ENCODE results near the gene SLC34A3. TPM values are rescaled to one million over a fixed set of nuclear protein-coding genes. Genes with fewer than 3 reads are reported as not detected.
A peak's percentile ranks its signal among the peaks of the same experiment; 100 is the strongest.

The SLC34A3 gene
- total RNA-seq, 6 donors from 2014 or later = 0.10 to 0.17 TPM; not detected in 4

GRCh38 chr9:137225699-137226331, 4.9 kb upstream of the SLC34A3 start:
- H3K27ac ChIP-seq = peak overlapping the region in 3 of 4 donors; percentile 20 to 85 (median 74)
- no peak for ATAC-seq (ENCODE audit: low FRiP score in 2 of 2)
- TF ChIP-seq EP300 (IDR thresholded peaks at IDR 0.05) (no peak), POLR2AphosphoS5 (IDR thresholded peaks at IDR 0.05) (no peak), POLR2A (IDR thresholded peaks at IDR 0.05) (no peak), CTCF (IDR thresholded peaks at IDR 0.05) (no peak)
- DNase-seq = peak in 1 of 2 donors; percentile 80
- peaks cover 22 to 59% (median 42%) of the 10 kb centered on the region in 4 donors for H3K4me1 ChIP-seq
- H3K9me3 ChIP-seq = no peaks in the 10 kb centered on the region
- H3K27me3 ChIP-seq = peaks cover 0 to 24% (median 1%) of the 10 kb centered on the region in 4 donors
- no peak overlapping the region for H3K4me3 ChIP-seq
- no peaks in the 10 kb centered on the region for H3K36me3 ChIP-seq
- WGBS, 2 donors = 78 to 81% methylated on average over 4 to 8 of the region's 21 CpGs

- DNase-seq (peak in 1 of 2 donors; percentile 51), ATAC-seq (ENCODE audit: low FRiP score in 2 of 2) (peak in 1 of 2 donors; percentile 23)
- no peaks in the 10 kb centered on the region for H3K36me3 ChIP-seq
- peaks cover 0 to 22% (median 1%) of the 10 kb centered on the region in 4 donors for H3K27me3 ChIP-seq
- no peaks in the 10 kb centered on the region for H3K9me3 ChIP-seq
- TF ChIP-seq CTCF (IDR thresholded peaks at IDR 0.05) (no peak), POLR2A (IDR thresholded peaks at IDR 0.05) (no peak), EP300 (IDR thresholded peaks at IDR 0.05) (no peak), POLR2AphosphoS5 (IDR thresholded peaks at IDR 0.05) (no peak)
- 71 to 74% methylated on average over 12 to 16 of the region's 18 CpGs for WGBS, 2 donors
- H3K4me3 ChIP-seq = no peak overlapping the region
- H3K4me1 ChIP-seq = peaks cover 19 to 54% (median 40%) of the 10 kb centered on the region in 4 donors
- peak overlapping the region; percentile 66 to 85 (median 72) for H3K27ac ChIP-seq
These were observed 4.2 kb upstream of the SLC34A3 start for GRCh38 chr9:137226338-137227053.

GRCh38 chr9:137227054-137227852, 3.4 kb upstream of the SLC34A3 start, which contains the start of gene RNF224:
Gene RNF224, plus strand, starts transcription at chr9:137227502. Its CDS starts 834 bp downstream, at chr9:137228336.
- H3K27me3 ChIP-seq = peaks cover 0 to 24% (median 1%) of the 10 kb centered on the region in 4 donors
- peaks cover 16 to 49% (median 37%) of the 10 kb centered on the region in 4 donors for H3K4me1 ChIP-seq
- peak within 1 kb of the TSS; percentile 66 to 85 (median 72) for H3K27ac ChIP-seq
- H3K9me3 ChIP-seq = no peaks in the 10 kb centered on the region
- ATAC-seq (ENCODE audit: low FRiP score in 2 of 2) (peak; percentile 59 to 84), DNase-seq (peak; percentile 89 to 92)
- no peak within 1 kb of the TSS for H3K4me3 ChIP-seq
- no peaks in the 10 kb centered on the region for H3K36me3 ChIP-seq
- 20 to 35% methylated on average over 6 to 24 of the region's 25 CpGs for WGBS, 2 donors
- TF ChIP-seq POLR2AphosphoS5 (IDR thresholded peaks at IDR 0.05) (peak; percentile 52 to 61), CTCF (IDR thresholded peaks at IDR 0.05) (peak; percentile 91 to 98 (median 96)), POLR2A (IDR thresholded peaks at IDR 0.05) (peak in 1 of 4 donors; percentile 57), EP300 (IDR thresholded peaks at IDR 0.05) (peak in 1 of 4 donors; percentile 58)

DNA sequence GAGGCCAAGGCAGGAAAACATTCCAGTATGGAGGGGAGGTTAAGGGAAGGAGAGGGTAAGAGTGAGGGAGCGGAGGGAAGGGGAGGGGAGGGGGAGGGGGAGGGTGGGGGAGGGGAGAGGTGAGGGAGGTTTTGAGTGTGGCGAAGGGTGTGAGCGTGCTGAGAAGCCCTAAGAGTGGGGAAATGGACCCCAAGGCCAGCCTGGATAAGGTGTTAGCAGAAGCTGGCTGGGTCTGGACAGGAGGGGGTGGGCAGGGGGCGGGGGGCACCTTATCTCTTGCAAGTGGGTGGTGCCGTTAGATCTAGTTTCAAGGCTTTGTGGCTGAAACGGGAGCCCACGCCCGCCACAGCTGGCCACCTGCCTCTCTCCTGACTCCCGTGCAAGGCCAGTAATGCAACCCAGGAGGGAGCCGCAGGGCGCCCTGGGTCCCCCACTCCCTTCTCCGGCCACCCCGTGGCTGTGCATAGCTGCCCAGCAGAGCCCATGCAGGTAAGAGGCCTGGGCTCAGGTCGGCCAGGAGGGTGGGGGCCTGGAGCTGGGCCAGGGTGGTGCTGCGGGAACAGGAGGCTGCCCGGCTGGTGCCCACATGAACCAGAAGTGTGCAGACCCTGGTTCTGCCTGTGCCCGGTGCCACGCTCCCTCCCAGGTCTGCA, 2.7 kb upstream of the SLC34A3 start:
- Histone ChIP-seq H3K27me3 (peaks cover 0 to 24% (median 1%) of the 10 kb centered on the region in 4 donors), H3K36me3 (no peaks in the 10 kb centered on the region), H3K27ac (peak overlapping the region in 1 of 4 donors; percentile 85), H3K4me1 (peaks cover 9 to 41% (median 30%) of the 10 kb centered on the region in 4 donors), H3K4me3 (no peak overlapping the region), H3K9me3 (no peaks in the 10 kb centered on the region)
- TF ChIP-seq POLR2A (IDR thresholded peaks at IDR 0.05) (no peak), EP300 (IDR thresholded peaks at IDR 0.05) (no peak), CTCF (IDR thresholded peaks at IDR 0.05) (no peak), POLR2AphosphoS5 (IDR thresholded peaks at IDR 0.05) (no peak)
- DNase-seq (peak in 1 of 2 donors; percentile 76), ATAC-seq (ENCODE audit: low FRiP score in 2 of 2) (no peak)
- 25 to 28% methylated on average over 6 to 11 of the region's 18 CpGs for WGBS, 2 donors
